HG03571 (cell line): ENCODE data around the gene KIF21B.

Experiments
- ATAC-seq: cut with Tn5 transposase; IDR thresholded peaks from one replicate; pipeline ENCODE4 v1.9.1; 2021; ENCODE audit not compliant: unreplicated experiment

The KIF21B gene, protein sequence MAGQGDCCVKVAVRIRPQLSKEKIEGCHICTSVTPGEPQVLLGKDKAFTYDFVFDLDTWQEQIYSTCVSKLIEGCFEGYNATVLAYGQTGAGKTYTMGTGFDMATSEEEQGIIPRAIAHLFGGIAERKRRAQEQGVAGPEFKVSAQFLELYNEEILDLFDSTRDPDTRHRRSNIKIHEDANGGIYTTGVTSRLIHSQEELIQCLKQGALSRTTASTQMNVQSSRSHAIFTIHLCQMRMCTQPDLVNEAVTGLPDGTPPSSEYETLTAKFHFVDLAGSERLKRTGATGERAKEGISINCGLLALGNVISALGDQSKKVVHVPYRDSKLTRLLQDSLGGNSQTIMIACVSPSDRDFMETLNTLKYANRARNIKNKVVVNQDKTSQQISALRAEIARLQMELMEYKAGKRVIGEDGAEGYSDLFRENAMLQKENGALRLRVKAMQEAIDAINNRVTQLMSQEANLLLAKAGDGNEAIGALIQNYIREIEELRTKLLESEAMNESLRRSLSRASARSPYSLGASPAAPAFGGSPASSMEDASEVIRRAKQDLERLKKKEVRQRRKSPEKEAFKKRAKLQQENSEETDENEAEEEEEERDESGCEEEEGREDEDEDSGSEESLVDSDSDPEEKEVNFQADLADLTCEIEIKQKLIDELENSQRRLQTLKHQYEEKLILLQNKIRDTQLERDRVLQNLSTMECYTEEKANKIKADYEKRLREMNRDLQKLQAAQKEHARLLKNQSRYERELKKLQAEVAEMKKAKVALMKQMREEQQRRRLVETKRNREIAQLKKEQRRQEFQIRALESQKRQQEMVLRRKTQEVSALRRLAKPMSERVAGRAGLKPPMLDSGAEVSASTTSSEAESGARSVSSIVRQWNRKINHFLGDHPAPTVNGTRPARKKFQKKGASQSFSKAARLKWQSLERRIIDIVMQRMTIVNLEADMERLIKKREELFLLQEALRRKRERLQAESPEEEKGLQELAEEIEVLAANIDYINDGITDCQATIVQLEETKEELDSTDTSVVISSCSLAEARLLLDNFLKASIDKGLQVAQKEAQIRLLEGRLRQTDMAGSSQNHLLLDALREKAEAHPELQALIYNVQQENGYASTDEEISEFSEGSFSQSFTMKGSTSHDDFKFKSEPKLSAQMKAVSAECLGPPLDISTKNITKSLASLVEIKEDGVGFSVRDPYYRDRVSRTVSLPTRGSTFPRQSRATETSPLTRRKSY (N-terminal part only)

DNA sequence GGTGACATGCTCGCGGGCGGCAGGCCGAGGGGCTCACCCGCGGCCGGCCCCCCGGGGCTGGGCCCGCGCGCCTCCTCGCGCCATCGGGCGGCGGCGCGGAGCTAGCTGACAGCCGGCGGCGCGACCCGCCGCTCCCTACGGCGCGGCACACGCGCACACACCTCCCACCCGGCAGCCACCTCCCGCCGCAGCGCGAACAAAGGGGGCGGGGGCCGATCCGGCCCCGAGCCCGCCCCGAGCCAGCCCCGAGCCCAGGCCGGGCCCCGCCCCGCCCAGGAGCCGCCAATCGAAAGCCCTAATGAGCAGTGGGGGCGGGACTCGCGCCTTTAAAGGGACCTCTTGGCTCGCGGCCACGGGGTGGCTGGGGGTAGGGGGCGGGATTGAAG, at the start of gene KIF21B:
TSS of gene KIF21B (minus strand) at position 198 of the 386 bp plus-strand sequence. CDS start 331 bp downstream, outside the sequence.
- ATAC-seq: peak; percentile 51

DNA sequence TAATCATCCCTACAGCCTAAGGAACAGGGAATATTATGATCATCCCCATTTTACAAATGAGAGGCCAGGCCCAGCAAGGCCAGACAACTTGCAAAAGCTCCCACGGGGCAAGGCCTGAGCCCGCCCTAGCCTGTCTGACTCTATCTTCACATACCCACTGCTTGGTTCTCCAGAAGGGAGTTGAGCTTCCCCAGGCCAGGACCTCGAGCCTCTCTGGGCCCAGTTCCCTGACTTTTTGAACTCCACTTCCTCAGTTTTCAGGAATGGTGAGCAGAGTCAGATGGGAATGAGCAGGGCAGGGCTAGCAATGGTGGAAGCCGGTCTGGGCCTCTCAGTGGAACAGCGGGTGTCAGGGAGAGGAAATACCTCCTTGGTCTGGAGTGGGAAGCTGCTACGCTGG, 49.4 kb upstream of the KIF21B start:
- ATAC-seq: no peak

DNA sequence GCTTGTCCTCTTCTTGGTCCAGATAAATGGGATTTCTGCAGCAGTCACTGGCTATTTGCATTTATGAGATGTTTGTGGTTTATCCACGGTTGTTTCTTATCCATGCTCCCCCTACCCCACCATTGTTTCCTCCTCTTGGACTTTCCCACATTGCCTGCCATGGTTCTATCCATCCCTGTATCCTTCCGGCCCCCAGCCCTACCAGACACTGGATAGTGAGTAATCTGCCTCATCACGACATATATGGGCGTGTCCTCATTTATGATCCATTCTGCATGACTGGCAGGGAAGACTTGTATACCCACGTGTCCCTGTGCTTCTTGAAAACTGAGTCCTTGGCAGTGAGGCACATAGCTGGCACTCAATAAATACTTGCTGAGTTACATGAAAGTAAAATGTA, 48.6 kb upstream of the KIF21B start:
- no peak for ATAC-seq

DNA sequence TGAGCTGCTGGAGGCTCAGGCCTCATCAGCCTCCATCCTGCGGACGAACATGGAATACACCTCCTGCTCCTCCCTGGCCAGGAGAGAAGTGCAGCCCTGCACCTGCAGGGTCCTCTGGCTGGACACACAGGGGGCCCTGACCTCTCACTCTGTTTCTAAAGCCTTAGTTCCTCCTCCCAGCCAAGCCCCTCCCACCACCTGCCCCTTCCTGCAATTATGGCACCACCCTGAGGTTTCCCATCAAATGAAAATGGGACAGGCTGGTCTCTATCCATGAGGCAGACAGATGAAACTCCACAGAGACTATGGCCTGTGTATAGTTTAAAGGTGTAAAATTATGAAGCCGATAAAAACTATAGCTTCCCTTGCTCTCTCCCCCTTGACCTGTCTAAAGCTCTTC, 46.1 kb upstream of the KIF21B start:
- ATAC-seq: no peak

DNA sequence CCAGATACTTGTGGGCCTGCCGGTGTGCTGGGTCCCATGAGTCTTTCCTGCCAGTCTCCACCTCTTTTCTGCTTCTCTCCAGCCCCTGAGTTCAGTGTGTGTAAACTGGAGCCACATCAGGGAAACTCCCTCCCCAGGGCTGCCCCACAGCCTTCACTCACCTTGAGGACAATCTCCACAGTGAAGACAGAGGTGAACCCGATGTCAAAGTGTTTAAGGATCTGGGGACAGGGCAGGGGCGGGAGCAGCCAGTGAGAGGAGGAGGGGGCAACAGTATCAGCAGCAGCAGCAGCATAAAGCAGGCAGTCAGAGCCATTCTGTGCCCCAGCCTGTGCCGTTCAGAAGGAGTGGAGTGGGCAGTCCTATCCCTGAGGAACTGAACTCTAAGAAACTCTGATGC, 45.5 kb upstream of the KIF21B start:
- ATAC-seq: no peak

DNA sequence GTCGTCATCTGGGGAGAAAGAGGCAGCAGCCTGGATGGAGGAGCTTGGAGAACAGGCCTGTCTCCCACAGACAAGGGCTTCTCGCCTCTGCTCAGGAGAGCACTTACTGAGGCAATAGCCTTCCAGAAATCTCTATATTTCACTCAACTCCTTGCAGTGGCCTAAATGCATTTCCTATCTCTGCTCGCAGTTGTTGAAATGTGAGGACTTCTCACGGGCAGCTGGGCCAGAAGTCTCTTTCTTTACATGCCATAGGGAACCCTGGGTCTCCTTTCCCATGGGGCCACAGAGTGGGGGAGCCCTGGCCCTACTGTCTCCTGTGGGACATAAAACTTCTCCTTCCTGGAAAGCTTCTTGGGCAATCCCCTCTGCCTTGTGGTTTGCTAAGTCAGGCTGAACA, 43.5 kb upstream of the KIF21B start:
- no peak for ATAC-seq

DNA sequence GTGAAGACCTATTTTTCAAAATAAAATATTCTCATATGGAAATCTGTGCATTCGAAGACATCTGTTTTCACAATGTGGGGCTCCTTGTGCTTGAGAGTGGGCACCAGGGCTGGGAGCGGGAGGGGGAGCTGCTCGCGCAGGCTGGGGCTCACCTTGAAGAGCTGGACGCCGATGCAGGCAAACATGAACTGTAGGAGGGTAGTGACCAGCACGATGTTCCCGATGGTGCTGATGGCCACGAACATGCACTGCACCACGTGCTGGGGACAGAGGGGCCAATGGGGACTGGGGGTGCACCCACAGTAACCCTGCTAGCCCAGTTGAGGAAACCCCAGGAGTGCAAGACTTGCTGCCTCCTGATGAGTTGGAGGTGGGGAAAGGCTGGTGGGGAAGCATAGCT, 42.2 kb upstream of the KIF21B start:
- no peak for ATAC-seq

DNA sequence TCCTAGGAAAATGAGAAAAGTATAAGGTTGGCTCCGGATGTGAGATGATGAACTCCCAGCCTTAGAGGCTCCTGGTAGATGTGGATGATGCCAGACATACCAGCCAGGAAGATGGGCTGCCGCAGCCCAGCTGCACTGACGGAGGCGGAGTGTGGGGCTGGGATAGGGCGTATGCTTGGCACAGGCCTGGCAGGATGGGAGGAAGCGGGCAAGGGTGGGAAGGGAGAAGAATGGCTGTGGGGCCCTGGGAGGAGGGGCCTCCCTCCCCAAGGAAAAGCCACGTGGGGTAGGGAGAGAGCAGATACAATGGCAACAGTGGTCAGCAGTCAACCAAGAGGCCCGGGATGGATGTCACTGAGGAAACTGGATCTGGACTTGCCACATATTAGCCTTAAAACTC, 41.3 kb upstream of the KIF21B start:
- no peak for ATAC-seq

DNA sequence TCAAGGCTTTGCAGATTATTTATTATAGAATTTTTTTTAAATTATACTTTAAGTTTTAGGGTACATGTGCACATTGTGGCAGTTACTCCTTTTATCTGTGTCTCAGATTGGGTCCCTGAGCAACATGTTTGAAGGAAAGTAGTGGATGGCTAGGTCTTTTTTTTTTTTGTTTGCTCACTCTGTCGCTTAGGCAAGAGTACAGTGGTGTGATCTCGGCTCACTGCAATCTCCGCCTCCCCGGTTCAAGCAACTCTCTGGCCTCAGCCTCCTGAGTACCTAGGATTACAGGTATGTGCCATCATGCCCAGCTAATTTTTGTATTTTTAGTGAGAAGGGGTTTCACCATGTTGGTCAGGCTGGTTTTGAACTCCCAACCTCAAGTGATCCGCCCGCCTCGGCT, 39.6 kb upstream of the KIF21B start:
- no peak for ATAC-seq

DNA sequence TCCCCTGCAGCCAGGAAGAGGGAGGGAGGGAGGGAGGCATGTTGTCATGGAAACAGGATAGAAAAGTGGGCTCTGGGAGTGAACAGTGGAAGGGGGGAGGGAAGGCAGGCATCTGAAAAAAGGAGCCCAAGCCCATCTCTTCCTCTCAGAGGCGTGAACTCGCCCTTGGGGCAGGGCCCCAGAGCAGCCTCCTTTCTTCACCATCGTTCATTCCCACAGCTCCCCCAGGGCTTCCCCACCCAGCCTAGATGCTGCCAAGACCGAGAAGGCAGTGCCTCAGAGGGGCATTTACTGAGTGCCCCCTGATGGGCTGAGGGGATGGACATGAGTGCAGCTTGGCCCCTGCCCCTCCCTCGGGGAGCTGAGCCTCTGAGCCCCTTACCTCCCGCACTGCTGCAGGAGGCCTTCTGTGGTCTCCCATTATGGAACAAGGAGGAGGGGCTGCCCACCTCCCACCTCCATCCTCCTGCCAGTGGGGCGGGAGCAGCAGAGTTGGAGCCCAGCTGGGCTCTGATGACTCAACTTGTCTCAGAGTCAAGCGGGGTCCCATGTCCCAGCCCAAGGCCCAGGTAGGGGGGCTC, 39.1 kb upstream of the KIF21B start:
- no peak for ATAC-seq

DNA sequence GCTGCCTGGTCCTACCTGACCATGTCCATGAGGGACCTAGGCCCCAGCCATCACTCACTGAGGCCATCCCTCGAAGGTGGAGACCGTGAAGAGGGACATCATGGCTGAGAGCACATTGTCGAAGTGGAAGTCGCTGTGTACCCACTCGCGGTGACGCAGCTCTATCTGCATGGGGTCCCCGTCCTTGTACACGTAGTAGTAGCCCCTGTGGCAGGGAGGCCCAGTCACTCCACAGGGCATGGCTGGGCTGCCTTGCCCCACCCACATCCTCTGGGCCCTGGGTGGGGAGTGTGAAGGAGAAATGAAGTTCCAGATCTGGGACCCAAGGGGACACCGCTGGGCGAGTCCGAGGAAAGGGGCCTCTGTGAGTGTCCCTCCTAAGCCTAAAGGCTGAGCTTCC, 38.4 kb upstream of the KIF21B start:
- ATAC-seq: no peak

DNA sequence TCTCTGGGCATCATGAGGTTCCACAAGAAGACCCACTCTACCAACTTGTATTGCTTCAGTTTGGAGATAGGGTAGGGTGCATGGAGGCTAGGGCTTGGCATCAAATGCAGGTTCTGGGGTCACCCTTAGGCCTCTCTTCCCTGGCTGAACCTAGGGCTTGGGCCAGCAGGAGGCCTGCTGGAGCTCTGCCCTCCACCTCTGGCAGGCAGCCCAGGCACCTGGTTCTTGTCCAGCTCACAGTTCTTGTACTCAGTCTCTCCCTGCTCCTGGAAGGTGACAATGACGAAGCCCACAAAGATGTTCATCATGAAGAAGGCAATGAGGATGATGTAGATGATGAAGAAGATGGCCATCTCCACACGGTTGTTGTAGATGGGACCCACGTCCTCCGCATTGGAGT, 37.5 kb upstream of the KIF21B start:
- ATAC-seq: no peak

DNA sequence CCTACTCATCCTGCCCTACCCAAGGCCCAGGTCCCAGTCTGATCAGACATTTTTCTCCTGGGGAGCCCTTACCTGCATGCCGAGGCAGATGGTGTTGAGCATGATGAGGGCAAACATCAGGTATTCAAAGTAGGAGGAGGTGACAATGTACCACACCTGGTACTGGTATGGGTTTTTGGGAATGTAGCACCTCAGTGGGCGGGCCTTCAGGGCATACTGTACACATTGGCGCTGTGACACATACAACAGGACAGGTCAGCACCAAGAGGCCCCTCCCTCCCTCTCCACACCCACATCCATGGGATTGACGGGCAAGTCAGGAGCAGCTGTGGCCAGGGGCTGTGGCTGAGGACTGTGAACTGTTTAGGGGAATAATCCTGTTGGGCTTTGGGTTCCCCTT, 37.1 kb upstream of the KIF21B start:
- no peak for ATAC-seq

DNA sequence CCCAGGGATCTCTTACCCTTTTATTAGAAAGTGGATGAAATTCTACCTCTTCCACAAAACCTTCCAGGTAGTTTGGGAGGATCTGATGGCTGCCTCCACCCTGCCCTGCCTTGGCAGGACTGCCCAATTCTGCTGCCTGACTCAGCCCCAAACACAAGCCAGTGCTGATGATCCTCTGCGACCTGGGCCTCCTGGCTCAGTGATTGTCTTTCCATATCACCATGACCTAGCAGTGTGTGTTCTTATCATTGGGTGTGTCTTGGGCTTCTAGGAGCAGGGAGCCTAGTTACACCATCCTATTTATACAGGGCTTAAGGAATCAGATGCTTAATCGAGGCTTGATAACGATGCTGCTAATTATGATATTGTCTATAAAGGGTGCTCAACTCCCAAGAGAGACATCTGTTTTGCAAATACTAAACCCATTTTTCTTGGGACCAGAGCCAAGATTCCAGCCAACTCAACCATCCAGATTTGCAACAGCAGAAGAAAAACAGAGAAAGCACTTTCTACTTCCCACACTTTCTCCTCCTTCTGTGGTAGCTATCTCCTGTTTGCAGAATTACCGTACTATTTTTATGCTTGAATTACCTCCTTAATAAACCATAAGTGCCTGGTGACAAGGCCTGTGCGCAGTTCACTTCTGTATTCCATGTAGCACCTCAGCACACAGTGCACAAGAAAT, 36.5 kb upstream of the KIF21B start:
- ATAC-seq: no peak

DNA sequence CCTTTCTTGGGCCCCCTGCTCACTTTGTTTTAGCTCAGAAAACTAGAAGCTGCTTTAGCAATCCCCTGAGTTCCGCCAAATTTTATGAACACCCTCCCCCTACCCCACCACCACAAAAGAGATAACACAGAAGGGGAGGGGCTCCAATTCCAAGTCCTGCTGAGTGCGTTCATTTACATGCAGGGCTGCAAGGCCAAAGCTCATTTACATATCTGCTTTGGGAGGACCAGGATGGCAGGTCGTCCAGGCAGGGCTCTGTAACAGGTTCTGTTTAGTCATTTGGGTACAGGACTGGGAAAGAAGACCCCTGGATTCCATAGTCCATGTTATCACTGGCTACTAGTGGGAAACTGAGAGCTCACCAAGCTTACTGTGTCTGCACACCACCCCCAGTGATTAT, 35.9 kb upstream of the KIF21B start:
- no peak for ATAC-seq

DNA sequence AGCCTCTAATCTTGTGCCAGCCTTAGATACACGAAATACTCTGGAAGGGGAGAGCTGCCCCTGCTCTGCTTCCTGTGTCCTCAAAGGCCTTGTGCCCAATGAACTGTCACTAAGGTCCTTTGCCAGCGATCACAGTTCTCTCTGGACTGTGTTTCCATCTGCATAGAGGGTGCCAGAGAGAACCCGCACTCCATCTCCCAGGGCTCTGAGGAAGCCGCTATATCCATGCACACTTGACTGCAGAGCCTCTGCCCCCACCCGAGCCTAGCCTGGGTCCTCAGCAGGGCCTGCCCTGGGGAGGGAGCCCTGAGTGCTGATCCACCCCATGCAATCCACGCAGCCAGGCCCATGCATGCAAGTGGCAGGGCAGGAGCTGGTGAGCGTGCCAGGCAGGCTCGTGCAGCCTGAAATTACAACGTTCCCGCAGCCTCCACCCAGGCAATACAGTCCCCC, 30.6 kb upstream of the KIF21B start:
- no peak for ATAC-seq

DNA sequence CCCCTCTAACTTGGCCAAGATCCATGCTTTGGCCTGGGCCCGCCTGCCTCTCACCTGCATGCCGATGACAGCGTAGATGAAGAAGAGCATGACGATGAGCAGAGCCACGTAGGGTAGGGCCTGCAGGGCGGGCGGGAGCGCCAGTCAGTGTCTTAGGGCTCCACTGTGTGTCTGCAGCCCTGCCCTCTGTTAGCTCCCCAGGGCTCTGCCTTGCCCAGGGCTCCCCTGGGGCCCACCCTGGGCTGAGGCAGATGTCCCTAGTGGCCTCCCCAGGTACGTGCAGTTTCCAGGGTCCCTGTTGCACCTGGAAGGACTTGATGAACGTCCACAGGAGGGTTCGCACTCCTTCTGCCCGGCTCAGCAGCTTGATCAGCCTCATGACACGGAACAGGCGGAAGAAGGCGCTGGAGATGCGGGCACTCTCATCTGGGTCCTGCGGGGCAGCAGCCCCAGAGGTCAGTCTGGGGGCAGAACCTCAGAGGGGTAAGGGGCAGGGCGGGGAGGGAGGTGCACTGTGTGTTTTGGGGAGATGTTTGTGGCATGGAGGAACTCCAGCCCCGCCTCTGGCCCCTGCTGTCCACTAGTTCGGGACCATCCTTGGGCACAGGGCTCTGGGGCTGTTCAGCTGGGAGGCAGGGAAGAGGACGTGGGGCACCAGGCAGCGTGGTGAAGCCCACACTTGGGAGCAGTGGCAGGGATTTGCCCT, 29.8 kb upstream of the KIF21B start:
- ATAC-seq: no peak

DNA sequence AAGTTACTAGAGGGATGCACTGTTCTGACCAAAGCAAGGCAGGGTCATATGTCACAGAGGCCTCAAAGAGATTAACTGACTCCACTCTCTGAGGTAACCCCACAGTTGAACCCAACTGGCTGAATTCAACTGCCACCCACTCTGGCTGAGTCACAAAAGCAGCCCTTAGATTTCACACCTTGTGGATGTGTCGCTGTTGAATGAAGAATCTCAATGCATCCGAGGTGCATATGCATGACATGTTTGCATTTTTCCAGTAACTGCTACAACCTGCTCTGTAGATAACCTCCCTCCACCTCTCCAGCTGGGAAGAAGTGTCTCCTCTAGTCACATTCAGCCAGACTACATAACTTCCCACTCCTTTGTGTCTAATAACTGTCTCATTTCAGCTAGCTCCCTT, 27.9 kb upstream of the KIF21B start:
- no peak for ATAC-seq

DNA sequence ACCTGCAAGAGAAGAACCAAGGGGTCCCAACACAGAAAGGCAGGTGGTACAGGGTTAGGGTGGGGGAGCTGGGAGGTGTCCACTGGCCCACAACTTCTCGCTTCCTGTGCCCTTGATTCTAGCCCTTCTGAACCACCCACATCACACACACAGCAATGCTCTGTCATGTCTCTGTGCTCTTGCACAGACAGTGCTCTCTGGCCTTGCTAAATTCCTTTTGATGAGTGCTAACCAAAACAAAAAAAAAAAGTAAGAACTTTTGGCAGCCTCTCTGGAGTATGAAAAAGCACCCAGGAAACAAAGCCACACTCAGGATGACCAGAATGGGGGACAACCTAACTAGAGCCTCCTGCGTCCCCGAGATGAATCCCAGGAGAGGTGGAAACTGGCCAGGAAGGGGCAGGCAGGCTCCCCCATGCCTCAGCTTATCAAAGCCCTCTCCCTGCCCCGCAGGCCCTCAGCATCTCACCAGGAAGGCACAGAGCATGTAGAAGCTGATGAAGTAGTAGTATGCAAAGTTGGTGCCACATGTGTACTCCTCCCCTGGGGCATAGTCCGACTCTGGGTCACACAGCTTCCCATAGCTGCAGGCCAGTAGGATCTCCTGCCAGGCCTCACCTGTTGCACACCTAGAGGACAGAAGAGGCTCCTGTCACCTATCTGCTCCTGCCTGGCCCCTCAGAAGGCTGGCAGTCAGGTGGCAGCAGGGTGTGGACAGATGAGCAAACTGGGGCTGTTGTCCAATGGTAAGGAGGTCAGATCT, 27.2 kb upstream of the KIF21B start:
- ATAC-seq: no peak
